BLaER1 (cell line): ENCODE results near the gene FBRSL1.

Experiments used
- H3K27ac ChIP-seq: shearing (Covaris generic); formaldehyde crosslinking; 2 replicates; pipeline ENCODE4 v1.8.1; 2022
- H3K27me3 ChIP-seq: shearing (Covaris generic); formaldehyde crosslinking; 2 replicates; pipeline ENCODE4 v1.8.1; 2022
- H3K36me3 ChIP-seq: shearing (Covaris generic); formaldehyde crosslinking; 2 replicates; pipeline ENCODE4 v1.8.1; 2022
- H3K4me1 ChIP-seq: shearing (Covaris generic); formaldehyde crosslinking; 2 replicates; pipeline ENCODE4 v1.8.1; 2022
- H3K4me2 ChIP-seq: shearing (Covaris generic); formaldehyde crosslinking; 2 replicates; pipeline ENCODE4 v1.8.1; 2022
- H3K4me3 ChIP-seq: shearing (Covaris generic); formaldehyde crosslinking; 2 replicates; pipeline ENCODE4 v1.8.1; 2022
- H3K9ac ChIP-seq: shearing (Covaris generic); formaldehyde crosslinking; 2 replicates; pipeline ENCODE4 v1.8.1; 2022
- H3K9me3 ChIP-seq: shearing (Covaris generic); formaldehyde crosslinking; 2 replicates; pipeline ENCODE4 v1.8.1; 2022
- H4K20me1 ChIP-seq: shearing (Covaris generic); formaldehyde crosslinking; 2 replicates; pipeline ENCODE4 v1.8.1; 2022
- Cebpa-rat ChIP-seq: shearing (Covaris generic); IDR thresholded peaks from 2 replicates; pipeline ENCODE4 v1.8.1; 2022

Gene FBRSL1

DNA sequence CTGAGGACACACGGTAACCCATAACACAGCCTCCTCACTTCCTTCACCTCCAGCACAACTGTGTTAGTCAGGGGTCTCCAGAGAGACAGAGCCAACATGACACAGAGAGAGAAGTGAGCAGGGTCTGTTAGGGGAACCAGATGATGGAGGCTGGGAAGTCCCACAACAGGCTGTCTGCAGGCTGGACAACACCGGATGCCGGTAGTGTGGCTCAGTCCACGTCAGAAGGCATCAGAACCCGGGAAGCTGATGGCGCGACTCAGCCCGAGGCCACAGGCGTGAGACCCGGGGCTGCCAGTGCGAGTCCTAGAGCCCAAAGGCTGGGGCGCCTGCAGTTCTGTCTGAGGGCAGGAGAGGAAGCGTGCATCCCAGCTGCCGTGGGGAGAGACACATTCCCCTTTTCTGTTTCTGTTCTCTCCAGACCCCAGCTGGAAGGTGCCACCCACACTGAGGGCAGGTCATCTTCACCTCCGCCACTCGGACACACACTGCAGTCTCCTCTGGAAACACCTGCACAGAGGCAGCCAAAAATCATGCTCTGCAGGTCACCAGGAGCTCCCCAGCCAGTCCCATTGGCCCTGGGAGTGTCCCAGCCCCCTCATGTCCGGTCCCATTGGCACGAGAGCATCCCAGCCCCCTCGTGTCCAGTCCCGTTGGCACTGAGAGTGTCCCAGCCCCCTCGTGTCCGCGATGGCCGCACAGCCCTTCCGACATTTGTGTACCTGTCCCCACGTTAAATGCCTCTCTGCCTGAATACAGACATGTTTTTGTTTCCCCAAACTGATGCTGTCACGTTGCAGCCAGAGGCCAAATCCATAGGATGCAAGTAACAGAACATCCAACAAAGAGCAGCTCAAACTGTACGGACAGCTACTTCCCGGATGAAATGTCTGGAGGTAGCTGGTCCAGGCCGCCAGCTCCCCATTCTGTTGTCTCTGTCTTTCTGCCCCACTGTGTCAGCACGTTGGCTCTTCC, 7.9 kb upstream of the FBRSL1 start:
- H3K4me3 ChIP-seq = no peak overlapping the region
- TF ChIP-seq Cebpa-rat = no peak

DNA sequence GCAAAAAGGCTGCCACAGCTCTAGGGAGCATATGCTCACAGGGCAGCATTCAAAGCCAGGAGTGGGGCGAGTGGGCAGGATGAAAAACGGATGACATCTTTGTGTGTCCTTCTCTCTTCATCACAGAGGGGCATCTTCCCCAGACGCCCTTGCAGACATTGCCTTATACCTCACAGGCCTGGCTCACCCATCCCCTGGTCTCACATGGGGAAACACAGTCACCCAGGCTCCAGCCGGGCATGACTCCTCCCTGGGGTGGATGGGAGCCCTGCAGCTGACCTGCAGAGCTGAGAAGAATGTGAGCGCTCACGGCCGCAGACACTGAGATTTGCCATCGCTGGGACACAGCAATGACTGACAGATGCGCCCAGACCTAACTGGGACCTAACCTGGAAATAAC, 7.2 kb upstream of the FBRSL1 start:
- Histone ChIP-seq H3K4me1 (peaks cover 100% of the 10 kb centered on the region), H3K36me3 (no peaks in the 10 kb centered on the region), H3K9ac (no peak overlapping the region), H3K4me3 (no peak overlapping the region), H3K27me3 (no peaks in the 10 kb centered on the region), H3K9me3 (no peaks in the 10 kb centered on the region), H4K20me1 (no peaks in the 10 kb centered on the region), H3K4me2 (peak overlapping the region; percentile 94), H3K27ac (no peak overlapping the region)
- TF ChIP-seq Cebpa-rat = no peak

More for the DNA sequence above, 7.9 kb upstream of the FBRSL1 start:
- H3K9me3 ChIP-seq = no peaks in the 10 kb centered on the region
- H3K9ac ChIP-seq = peak overlapping the region; percentile 13; the same call in 1 of the 2 replicates
- peaks cover 100% of the 10 kb centered on the region for H3K4me1 ChIP-seq
- H3K27ac ChIP-seq = peak overlapping the region; percentile 75
- H3K27me3 ChIP-seq = no peaks in the 10 kb centered on the region
- H3K36me3 ChIP-seq = no peaks in the 10 kb centered on the region
- peak overlapping the region; percentile 94 for H3K4me2 ChIP-seq
- no peaks in the 10 kb centered on the region for H4K20me1 ChIP-seq

DNA sequence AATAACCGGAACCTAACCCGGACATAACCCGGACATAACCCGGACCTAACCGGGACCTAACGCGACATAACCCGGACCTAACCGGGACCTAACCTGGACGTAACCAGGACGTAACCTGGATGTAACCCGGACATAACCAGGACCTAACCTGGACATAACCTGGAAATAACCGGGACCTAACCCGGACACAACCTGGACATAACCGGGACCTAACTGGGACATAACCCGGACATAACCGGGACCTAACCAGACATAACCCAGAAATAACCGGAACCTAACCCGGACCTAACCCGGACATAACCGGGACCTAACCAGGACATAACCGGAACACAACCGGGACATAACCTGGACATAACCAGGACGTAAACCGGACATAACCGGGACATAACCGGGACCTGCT, 6.7 kb upstream of the FBRSL1 start:
- no peak overlapping the region for H3K27ac ChIP-seq
- H3K4me2 ChIP-seq = peak overlapping the region; percentile 94
- H3K4me3 ChIP-seq = no peak overlapping the region
- no peaks in the 10 kb centered on the region for H3K36me3 ChIP-seq
- H3K27me3 ChIP-seq = no peaks in the 10 kb centered on the region
- TF ChIP-seq Cebpa-rat = no peak
- no peaks in the 10 kb centered on the region for H3K9me3 ChIP-seq
- no peaks in the 10 kb centered on the region for H4K20me1 ChIP-seq
- no peak overlapping the region for H3K9ac ChIP-seq
- H3K4me1 ChIP-seq = peaks cover 100% of the 10 kb centered on the region

- Histone ChIP-seq H3K9me3 (no peaks in the 10 kb centered on the region), H3K36me3 (no peaks in the 10 kb centered on the region), H3K4me2 (peak overlapping the region; percentile 94), H3K4me3 (no peak overlapping the region), H4K20me1 (no peaks in the 10 kb centered on the region), H3K4me1 (peaks cover 100% of the 10 kb centered on the region), H3K27me3 (no peaks in the 10 kb centered on the region), H3K27ac (no peak overlapping the region), H3K9ac (no peak overlapping the region)
- TF ChIP-seq Cebpa-rat = no peak
Observed at GRCh38 chr12:132483612-132484011, 6.3 kb upstream of the FBRSL1 start.

DNA sequence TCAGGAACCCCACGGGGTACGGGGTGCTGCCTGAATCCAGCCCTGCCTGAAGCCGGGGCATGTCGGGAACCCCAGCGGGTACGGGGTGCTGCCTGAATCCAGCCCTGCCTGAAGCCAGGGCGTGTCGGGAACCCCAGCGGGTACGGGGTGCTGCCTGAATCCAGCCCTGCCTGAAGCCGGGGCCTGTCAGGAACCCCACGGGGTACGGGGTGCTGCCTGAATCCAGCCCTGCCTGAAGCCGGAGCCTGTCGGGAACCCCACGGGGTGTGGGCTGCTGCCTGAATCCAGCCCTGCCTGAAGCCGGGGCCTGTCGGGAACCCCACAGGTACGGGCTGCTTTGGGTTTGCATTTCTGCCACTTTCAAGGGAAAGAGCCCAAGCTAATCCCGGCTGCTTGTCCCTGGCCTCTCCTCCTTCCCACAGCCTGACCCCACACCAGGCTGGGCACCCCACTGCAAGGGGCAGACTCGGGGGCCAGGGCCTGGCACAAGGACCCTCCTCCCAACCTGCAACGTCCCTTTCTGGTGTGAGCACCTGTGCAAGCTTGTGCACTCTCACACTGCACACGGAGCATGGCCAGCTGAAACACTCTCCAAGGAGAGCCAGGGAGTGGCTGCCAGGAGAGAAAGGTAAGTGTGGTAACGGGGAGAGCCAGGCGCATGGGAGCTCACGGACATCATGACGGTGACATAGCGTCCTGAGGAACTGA, 5.6 kb upstream of the FBRSL1 start:
- peaks cover 100% of the 10 kb centered on the region for H3K4me1 ChIP-seq
- H3K9ac ChIP-seq = no peak overlapping the region
- no peaks in the 10 kb centered on the region for H3K36me3 ChIP-seq
- H3K27ac ChIP-seq = 0 out of 2 replicates have a peak overlapping the region, but pooled peaks have one; percentile 6
- H3K27me3 ChIP-seq = no peaks in the 10 kb centered on the region
- H3K4me2 ChIP-seq = peak overlapping the region; percentile 99
- no peaks in the 10 kb centered on the region for H4K20me1 ChIP-seq
- no peaks in the 10 kb centered on the region for H3K9me3 ChIP-seq
- H3K4me3 ChIP-seq = no peak overlapping the region
- no peak for TF ChIP-seq Cebpa-rat

- H4K20me1 ChIP-seq = no peaks in the 10 kb centered on the region
- TF ChIP-seq Cebpa-rat = no peak
- no peaks in the 10 kb centered on the region for H3K27me3 ChIP-seq
- no peaks in the 10 kb centered on the region for H3K9me3 ChIP-seq
- H3K27ac ChIP-seq = 0 out of 2 replicates have a peak overlapping the region, but pooled peaks have one; percentile 6
- peaks cover 94% of the 10 kb centered on the region for H3K4me1 ChIP-seq
- H3K9ac ChIP-seq = no peak overlapping the region
- H3K4me2 ChIP-seq = peak overlapping the region; percentile 99
- H3K4me3 ChIP-seq = no peak overlapping the region
- H3K36me3 ChIP-seq = no peaks in the 10 kb centered on the region
Observed at GRCh38 chr12:132484891-132485441, 5.0 kb upstream of the FBRSL1 start.

GRCh38 chr12:132485619-132486018, 4.3 kb upstream of the FBRSL1 start:
- H3K4me1 ChIP-seq = peaks cover 87% of the 10 kb centered on the region
- no peaks in the 10 kb centered on the region for H3K9me3 ChIP-seq
- peaks cover 4% of the 10 kb centered on the region for H4K20me1 ChIP-seq
- TF ChIP-seq Cebpa-rat = no peak
- no peak overlapping the region for H3K9ac ChIP-seq
- H3K27ac ChIP-seq = 0 out of 2 replicates have a peak overlapping the region, but pooled peaks have one; percentile 6
- H3K27me3 ChIP-seq = no peaks in the 10 kb centered on the region
- H3K36me3 ChIP-seq = no peaks in the 10 kb centered on the region
- peak overlapping the region; percentile 99 for H3K4me2 ChIP-seq
- no peak overlapping the region for H3K4me3 ChIP-seq

- Histone ChIP-seq H3K36me3 (no peaks in the 10 kb centered on the region), H3K27ac (no peak overlapping the region), H3K4me2 (peak overlapping the region; percentile 99), H3K4me1 (peaks cover 85% of the 10 kb centered on the region), H3K9me3 (no peaks in the 10 kb centered on the region), H3K9ac (no peak overlapping the region), H4K20me1 (peaks cover 9% of the 10 kb centered on the region), H3K27me3 (no peaks in the 10 kb centered on the region), H3K4me3 (no peak overlapping the region)
- TF ChIP-seq Cebpa-rat = no peak
Observed at GRCh38 chr12:132486168-132486567, 3.8 kb upstream of the FBRSL1 start.

GRCh38 chr12:132486576-132486975, 3.4 kb upstream of the FBRSL1 start:
- no peak for TF ChIP-seq Cebpa-rat
- Histone ChIP-seq H3K36me3 (no peaks in the 10 kb centered on the region), H3K27ac (no peak overlapping the region), H4K20me1 (peaks cover 13% of the 10 kb centered on the region), H3K4me3 (no peak overlapping the region), H3K4me1 (peaks cover 85% of the 10 kb centered on the region), H3K27me3 (no peaks in the 10 kb centered on the region), H3K9me3 (no peaks in the 10 kb centered on the region), H3K9ac (no peak overlapping the region), H3K4me2 (peak overlapping the region; percentile 99)

- H3K4me2 ChIP-seq = peak overlapping the region; percentile 99
- no peaks in the 10 kb centered on the region for H3K27me3 ChIP-seq
- H3K9ac ChIP-seq = no peak overlapping the region
- H3K36me3 ChIP-seq = peaks cover 4% of the 10 kb centered on the region; the same call in 1 of the 2 replicates
- peaks cover 21% of the 10 kb centered on the region for H4K20me1 ChIP-seq
- H3K27ac ChIP-seq = peak overlapping the region; percentile 91; the same call in 1 of the 2 replicates
- peaks cover 85% of the 10 kb centered on the region for H3K4me1 ChIP-seq
- no peaks in the 10 kb centered on the region for H3K9me3 ChIP-seq
- TF ChIP-seq Cebpa-rat = no peak
- no peak overlapping the region for H3K4me3 ChIP-seq
Observed at GRCh38 chr12:132487311-132487741, 2.6 kb upstream of the FBRSL1 start.
